GM13977 (cell line): ENCODE measurements around the gene CYP51A1.
"Not testable (repeated sequence)": the region's sequence is repeated elsewhere in the genome, so short reads cannot be mapped to it uniquely, and the experiment has no call there.

Experiments used
- DNase-seq: peaks from one replicate; pipeline ENCODE4 v3.0.0; 2012; ENCODE audit warnings: low spot score
- in situ Hi-C: fragments of 300-500 bp; cut with MboI; formaldehyde crosslinking; loops from one replicate; pipeline ENCODE4 v1.12.0; 2022; ENCODE audit warnings: low sequenced_read_pairs, low pct_unique_long_range_greater_than_20kb, mixed read lengths, inconsistent platforms; ENCODE audit not compliant: unreplicated experiment
- TF ChIP-seq, protein P1 (sequence below): IDR thresholded peaks from 2 replicates; pipeline ENCODE4 v1.5.1; 2012; ENCODE audit warnings: mild to moderate bottlenecking, control low read depth; ENCODE audit not compliant: insufficient read depth; ENCODE audit errors: extremely low read depth, missing control alignments

The CYP51A1 gene

DNA sequence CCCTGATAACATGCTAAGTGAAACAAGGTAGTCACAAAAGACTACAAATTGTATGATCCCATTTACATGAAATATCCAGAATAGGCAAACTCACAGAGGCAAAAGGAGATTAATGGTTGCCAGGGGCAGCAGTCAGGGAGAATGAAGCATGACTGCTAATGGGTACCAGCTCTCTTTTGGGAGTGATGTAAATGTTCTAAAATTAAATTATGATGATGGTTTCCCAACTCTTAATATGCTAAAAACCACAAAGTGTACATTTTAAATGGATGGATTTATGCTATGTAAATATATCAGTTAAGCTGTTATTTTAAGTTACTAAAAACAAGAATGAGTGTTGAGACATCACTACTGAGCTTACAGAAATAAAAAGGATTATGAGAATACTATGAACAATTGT lies 12.6 kb downstream of the CYP51A1 start:
- DNase-seq = no peak
- in situ Hi-C loops = no loop called here
- TF ChIP-seq, protein P1, sequence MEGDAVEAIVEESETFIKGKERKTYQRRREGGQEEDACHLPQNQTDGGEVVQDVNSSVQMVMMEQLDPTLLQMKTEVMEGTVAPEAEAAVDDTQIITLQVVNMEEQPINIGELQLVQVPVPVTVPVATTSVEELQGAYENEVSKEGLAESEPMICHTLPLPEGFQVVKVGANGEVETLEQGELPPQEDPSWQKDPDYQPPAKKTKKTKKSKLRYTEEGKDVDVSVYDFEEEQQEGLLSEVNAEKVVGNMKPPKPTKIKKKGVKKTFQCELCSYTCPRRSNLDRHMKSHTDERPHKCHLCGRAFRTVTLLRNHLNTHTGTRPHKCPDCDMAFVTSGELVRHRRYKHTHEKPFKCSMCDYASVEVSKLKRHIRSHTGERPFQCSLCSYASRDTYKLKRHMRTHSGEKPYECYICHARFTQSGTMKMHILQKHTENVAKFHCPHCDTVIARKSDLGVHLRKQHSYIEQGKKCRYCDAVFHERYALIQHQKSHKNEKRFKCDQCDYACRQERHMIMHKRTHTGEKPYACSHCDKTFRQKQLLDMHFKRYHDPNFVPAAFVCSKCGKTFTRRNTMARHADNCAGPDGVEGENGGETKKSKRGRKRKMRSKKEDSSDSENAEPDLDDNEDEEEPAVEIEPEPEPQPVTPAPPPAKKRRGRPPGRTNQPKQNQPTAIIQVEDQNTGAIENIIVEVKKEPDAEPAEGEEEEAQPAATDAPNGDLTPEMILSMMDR = no peak

DNA sequence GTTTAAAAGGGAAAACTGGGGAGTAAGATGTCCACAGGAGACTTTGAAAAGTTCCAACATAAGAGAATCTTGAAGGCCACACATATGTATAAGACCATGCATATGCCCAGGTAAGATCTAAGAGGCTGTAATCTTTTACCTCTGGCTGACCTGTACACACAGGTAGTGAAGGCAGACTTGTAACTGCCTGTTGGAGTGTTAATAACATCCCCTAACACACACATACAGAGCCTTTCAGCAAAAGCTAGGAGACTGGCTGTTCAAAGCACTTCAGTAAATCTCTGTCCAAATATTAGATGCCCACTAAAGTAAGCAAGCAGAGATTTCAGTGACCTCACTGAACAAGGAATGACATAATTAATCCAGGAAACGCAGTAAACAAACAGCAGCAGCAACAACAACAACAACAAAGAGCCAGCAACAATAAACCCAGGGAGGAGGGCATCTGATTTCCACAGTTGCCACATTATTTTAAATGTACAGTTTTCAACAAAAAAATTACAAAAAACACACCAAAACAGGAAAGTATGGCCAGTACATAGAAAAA lies 15.0 kb downstream of the CYP51A1 start:
- DNase-seq = no peak
- TF ChIP-seq, protein P1 = no peak
- in situ Hi-C loops = no loop called here

DNA sequence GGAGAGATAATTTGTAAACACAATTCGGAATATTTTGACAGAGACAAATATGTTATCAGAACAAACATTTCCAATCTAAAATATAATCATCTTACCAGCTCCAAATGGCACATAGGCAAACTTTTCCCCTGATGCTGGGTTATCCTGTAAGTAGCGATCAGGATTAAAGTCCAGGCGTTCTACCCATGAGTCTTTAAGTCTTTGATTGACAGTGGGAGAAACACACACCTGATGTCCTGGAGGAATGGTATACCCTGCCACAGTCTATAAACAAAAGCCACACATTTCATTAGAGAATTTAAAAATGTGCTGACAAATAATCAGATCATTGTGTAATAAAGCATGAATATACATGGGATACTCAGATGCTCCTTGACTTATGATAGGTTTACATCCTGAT lies 17.3 kb downstream of the CYP51A1 start:
- in situ Hi-C loops = no loop called here
- DNase-seq = no peak
- TF ChIP-seq, protein P1 = no peak

DNA sequence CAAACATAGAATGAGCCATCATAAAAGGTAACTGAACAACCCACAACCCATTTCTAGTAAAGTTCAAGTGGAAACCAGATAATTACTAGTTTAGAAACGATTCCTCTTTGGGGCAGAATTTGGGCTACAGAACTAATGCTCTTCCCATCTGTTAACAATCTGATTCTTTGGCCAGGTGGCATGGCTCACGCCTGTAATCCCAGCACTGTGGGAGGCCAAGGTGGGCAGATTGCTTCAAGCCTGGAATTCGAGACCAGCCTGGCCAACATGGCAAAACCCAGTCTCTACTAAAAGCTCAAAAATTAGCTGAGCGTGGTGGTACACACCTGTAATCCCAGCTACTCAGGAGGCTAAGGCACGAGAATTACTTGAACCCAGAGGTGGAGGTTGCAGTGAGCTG lies 18.5 kb downstream of the CYP51A1 start:
- in situ Hi-C loops = no loop called here
- TF ChIP-seq, protein P1 = no peak

DNA sequence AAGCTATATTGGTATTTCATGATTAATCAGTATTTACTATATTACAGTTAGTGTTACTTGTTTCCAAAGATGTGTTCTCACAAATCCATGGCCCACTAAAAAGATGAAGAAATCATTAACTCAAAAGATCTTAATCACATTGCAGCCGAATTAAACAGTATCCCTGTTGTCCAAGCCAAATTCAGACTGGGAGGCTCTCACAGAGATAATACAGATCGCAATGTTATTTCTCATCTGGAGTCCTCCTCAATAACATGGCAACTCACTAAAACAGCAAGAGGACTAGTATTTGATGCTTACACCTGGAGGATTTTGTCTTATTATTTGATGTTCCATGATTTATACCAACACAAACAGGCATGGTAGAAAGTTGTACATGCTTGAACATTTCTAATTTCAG lies 23.4 kb downstream of the CYP51A1 start:
- TF ChIP-seq, protein P1 = no peak
- no peak for DNase-seq
- in situ Hi-C loops = no loop called here

More for the DNA sequence above, 18.5 kb downstream of the CYP51A1 start:
- no peak for DNase-seq

DNA sequence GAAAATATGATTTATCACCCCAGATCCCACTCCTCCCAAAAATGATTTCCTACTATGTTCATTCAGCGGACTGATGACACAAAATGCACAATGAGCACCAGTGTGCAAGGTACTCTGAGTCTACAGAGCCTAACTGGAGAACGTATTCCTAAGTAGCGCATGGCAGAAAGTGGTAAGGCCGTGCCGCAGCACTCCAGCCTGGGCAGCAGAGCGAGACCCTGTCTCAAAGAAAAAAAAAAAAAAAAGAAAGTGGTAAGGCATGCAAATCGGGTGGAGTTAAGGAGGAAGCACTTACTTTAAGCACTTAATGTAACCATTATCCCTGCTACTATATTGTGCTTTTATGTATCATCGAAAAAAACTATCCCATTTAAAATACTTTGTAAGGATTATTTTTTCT lies 25.5 kb downstream of the CYP51A1 start:
- DNase-seq = no peak
- in situ Hi-C loops = no loop called here
- TF ChIP-seq, protein P1 = no peak

DNA sequence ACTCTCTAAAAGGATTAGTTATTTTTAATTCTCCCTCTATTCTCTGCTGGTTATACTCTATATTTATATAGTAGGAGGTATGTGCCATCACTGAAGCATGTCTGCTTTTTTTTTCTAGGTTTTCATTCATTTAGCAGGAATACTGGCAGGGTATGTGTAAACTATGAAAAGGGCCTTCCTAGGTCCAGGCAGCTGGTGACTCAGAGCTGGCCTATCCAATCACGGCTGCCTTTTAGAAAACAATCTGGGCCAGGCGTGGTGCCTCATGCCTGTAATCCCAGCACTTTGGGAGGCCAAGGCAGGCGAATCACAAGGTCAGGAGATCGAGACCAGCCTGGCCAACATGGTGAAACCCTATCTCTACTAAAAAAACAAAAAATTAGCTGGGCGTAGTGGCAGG lies 31.4 kb downstream of the CYP51A1 start:
- DNase-seq, in situ Hi-C loops: not testable (repeated sequence)
